ENCODE measurements around the gene GRID1.

DNA sequence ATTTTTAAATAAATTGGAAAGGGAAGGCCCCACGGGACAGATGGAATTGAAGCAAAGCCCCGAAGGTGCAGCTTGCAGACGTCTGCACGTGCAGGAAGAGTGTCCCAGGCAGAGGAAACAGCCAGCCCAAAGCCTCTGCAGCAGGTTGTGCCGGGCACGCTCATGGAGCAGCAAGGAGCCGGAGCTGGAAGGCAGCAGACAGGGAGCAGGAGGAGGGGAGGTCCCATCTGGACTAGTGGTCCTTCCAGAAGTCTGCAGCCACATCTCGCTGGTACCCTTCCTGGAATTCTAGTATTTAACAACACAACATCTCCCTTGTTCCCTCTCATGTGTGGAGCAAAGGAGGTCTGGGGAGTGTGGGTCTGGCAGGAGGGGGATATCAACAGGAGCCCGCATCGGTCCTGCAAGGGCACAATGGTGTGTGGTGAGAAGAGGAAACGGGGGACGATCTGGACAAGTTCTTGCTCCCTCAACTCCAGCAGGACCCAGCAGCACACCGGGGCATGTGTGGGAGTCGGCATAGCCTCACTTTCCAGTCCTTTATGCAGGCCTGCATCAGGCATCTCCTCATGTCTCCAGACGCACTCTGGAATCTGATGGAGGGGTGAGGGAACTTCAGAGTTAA lies 169.3 kb downstream of the GRID1 start:
- no peak for TF ChIP-seq TCF3 (IDR thresholded peaks at IDR 0.05; ENCODE audit: borderline replicate concordance, insufficient read depth, low read depth, low read length)
- no peak for TF ChIP-seq MXI1 (IDR thresholded peaks at IDR 0.05; ENCODE audit: low read depth, low read length)
- no peak for TF ChIP-seq POLR2A (IDR thresholded peaks at IDR 0.05; ENCODE audit: low read depth, low read length)
- TF ChIP-seq, protein P1, sequence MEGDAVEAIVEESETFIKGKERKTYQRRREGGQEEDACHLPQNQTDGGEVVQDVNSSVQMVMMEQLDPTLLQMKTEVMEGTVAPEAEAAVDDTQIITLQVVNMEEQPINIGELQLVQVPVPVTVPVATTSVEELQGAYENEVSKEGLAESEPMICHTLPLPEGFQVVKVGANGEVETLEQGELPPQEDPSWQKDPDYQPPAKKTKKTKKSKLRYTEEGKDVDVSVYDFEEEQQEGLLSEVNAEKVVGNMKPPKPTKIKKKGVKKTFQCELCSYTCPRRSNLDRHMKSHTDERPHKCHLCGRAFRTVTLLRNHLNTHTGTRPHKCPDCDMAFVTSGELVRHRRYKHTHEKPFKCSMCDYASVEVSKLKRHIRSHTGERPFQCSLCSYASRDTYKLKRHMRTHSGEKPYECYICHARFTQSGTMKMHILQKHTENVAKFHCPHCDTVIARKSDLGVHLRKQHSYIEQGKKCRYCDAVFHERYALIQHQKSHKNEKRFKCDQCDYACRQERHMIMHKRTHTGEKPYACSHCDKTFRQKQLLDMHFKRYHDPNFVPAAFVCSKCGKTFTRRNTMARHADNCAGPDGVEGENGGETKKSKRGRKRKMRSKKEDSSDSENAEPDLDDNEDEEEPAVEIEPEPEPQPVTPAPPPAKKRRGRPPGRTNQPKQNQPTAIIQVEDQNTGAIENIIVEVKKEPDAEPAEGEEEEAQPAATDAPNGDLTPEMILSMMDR (IDR thresholded peaks at IDR 0.05 in 2 of 3, conservative IDR thresholded peaks at IDR 0.05 in 1 of 3; ENCODE audit: control insufficient read depth in 2 of 3, extremely low read depth in 1 of 3, insufficient read depth in 1 of 3, low read depth in 3 of 3, low read length in 3 of 3) = no peak
- TF ChIP-seq SP1 (IDR thresholded peaks at IDR 0.05; ENCODE audit: low read depth, low read length) = no peak
- TF ChIP-seq, protein P2, sequence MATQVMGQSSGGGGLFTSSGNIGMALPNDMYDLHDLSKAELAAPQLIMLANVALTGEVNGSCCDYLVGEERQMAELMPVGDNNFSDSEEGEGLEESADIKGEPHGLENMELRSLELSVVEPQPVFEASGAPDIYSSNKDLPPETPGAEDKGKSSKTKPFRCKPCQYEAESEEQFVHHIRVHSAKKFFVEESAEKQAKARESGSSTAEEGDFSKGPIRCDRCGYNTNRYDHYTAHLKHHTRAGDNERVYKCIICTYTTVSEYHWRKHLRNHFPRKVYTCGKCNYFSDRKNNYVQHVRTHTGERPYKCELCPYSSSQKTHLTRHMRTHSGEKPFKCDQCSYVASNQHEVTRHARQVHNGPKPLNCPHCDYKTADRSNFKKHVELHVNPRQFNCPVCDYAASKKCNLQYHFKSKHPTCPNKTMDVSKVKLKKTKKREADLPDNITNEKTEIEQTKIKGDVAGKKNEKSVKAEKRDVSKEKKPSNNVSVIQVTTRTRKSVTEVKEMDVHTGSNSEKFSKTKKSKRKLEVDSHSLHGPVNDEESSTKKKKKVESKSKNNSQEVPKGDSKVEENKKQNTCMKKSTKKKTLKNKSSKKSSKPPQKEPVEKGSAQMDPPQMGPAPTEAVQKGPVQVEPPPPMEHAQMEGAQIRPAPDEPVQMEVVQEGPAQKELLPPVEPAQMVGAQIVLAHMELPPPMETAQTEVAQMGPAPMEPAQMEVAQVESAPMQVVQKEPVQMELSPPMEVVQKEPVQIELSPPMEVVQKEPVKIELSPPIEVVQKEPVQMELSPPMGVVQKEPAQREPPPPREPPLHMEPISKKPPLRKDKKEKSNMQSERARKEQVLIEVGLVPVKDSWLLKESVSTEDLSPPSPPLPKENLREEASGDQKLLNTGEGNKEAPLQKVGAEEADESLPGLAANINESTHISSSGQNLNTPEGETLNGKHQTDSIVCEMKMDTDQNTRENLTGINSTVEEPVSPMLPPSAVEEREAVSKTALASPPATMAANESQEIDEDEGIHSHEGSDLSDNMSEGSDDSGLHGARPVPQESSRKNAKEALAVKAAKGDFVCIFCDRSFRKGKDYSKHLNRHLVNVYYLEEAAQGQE (IDR thresholded peaks at IDR 0.05; ENCODE audit: low read depth, low read length) = no peak
- TF ChIP-seq, protein P3, sequence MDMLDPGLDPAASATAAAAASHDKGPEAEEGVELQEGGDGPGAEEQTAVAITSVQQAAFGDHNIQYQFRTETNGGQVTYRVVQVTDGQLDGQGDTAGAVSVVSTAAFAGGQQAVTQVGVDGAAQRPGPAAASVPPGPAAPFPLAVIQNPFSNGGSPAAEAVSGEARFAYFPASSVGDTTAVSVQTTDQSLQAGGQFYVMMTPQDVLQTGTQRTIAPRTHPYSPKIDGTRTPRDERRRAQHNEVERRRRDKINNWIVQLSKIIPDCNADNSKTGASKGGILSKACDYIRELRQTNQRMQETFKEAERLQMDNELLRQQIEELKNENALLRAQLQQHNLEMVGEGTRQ (IDR thresholded peaks at IDR 0.05; ENCODE audit: borderline replicate concordance, low read depth, low read length) = no peak
- no peak for TF ChIP-seq HDAC2 (IDR thresholded peaks at IDR 0.05)
